Body of pancreas (tissue), 4 donors: ENCODE data around the gene KXD1.

Experiments
- POLR2A ChIP-seq, 3 donors: fragments of 450-650 bp; IDR thresholded peaks; one replicate each; pipeline ENCODE4 v1.6.1; 2016; ENCODE audit warnings: antibody characterized with exemption in 3 of 3, mild to moderate bottlenecking in 2 of 3
- TF ChIP-seq, protein P1 (sequence below), 7 experiments: fragments of 450-650 bp in 4 of 7; fragments of 200-600 bp in 3 of 7; sonication (generic) in 3 of 7; IDR thresholded peaks; one replicate each; pipeline ENCODE4 v1.5.1; 2016 to 2019; ENCODE audit warnings: antibody characterized with exemption in 7 of 7

- no peak for TF ChIP-seq POLR2A (IDR thresholded peaks at IDR 0.05)
- TF ChIP-seq, protein P1, sequence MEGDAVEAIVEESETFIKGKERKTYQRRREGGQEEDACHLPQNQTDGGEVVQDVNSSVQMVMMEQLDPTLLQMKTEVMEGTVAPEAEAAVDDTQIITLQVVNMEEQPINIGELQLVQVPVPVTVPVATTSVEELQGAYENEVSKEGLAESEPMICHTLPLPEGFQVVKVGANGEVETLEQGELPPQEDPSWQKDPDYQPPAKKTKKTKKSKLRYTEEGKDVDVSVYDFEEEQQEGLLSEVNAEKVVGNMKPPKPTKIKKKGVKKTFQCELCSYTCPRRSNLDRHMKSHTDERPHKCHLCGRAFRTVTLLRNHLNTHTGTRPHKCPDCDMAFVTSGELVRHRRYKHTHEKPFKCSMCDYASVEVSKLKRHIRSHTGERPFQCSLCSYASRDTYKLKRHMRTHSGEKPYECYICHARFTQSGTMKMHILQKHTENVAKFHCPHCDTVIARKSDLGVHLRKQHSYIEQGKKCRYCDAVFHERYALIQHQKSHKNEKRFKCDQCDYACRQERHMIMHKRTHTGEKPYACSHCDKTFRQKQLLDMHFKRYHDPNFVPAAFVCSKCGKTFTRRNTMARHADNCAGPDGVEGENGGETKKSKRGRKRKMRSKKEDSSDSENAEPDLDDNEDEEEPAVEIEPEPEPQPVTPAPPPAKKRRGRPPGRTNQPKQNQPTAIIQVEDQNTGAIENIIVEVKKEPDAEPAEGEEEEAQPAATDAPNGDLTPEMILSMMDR (IDR thresholded peaks at IDR 0.05) = no peak
Measured at GRCh38 chr19:18604820-18605159, 47.1 kb downstream of the KXD1 start.
